ENCODE measurements around the gene GALNT3. TPM values are rescaled to one million over a fixed set of nuclear protein-coding genes. Genes with fewer than 3 reads are reported as not detected.

Gene GALNT3
- total RNA-seq, 4 donors from 2014 or later: 22.2 to 51.3 (median 37.9) TPM

GRCh38 chr2:165810418-165810817 lies 16.4 kb upstream of the GALNT3 start:
- TF ChIP-seq CTCF (IDR thresholded peaks at IDR 0.05) (no peak), POLR2A (IDR thresholded peaks at IDR 0.05) (no peak)
- no peaks in the 10 kb centered on the region for H3K27me3 ChIP-seq
- no peaks in the 10 kb centered on the region for H3K36me3 ChIP-seq
- no peak overlapping the region for H3K27ac ChIP-seq
- no peaks in the 10 kb centered on the region for H3K4me1 ChIP-seq
- H3K4me3 ChIP-seq: no peak overlapping the region
- no peaks in the 10 kb centered on the region for H3K9me3 ChIP-seq
- DNase-seq: no peak

DNA sequence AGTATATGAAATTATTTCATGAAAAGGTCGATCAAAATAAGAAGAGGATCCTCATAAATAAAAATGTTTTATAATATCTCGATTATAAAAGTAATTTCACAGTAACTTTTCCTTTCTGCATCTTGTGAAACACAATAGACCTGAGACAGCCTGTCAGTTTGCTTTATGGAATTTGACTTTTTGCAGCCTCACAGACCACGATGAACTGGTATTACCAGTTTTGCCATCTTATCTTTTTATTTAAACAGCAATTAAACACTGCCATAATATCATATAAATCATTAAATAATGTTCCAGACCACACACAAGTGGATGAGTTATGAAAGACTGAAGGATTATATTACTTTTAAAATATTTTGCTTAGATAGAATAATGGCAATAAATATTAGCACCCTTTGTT lies 10.7 kb upstream of the GALNT3 start:
- Histone ChIP-seq H3K9me3 (no peaks in the 10 kb centered on the region), H3K36me3 (no peaks in the 10 kb centered on the region), H3K4me3 (no peak overlapping the region), H3K27ac (no peak overlapping the region), H3K27me3 (no peaks in the 10 kb centered on the region), H3K4me1 (no peaks in the 10 kb centered on the region)
- DNase-seq: no peak
- no peak for TF ChIP-seq CTCF (IDR thresholded peaks at IDR 0.05)
- no peak for TF ChIP-seq POLR2A (IDR thresholded peaks at IDR 0.05)

DNA sequence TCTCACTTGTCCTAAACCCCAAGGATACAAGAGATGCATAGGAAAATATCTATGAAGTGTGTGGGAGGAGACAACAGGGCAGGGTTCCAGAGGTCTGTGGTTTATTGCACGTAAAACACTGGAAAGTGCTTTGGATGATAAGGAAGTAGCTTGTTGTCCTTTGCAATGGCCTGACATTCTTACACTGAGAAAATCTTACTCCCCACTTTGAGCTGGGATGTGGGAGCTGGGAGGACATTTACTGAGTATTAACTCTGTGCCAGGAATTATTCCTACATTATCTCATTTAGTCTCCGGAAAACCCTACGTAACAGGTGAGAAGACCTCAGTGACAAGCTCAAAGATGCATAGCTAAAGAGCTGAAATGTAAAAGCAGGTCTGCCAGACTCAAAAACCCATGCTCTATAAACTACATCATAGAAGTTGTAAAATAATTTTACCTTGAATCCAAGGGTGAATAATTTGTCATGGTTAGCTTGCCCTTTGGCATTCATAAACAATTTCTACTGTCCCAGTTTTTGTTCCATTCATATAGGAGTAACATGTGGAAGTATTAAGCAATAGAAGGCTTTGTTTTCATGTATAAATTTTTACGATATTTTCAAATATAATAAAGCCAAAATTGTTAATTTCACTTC lies 9.2 kb upstream of the GALNT3 start:
- Histone ChIP-seq H3K9me3 (no peaks in the 10 kb centered on the region), H3K27ac (peak overlapping the region in 2 of 4 donors; percentile 28 to 65), H3K36me3 (no peaks in the 10 kb centered on the region), H3K4me1 (no peaks in the 10 kb centered on the region), H3K4me3 (no peak overlapping the region), H3K27me3 (no peaks in the 10 kb centered on the region)
- no peak for TF ChIP-seq POLR2A (IDR thresholded peaks at IDR 0.05)
- no peak for TF ChIP-seq CTCF (IDR thresholded peaks at IDR 0.05)
- no peak for DNase-seq

- no peaks in the 10 kb centered on the region for H3K36me3 ChIP-seq
- TF ChIP-seq CTCF (IDR thresholded peaks at IDR 0.05): no peak
- no peak for TF ChIP-seq POLR2A (IDR thresholded peaks at IDR 0.05)
These were observed 7.1 kb upstream of the GALNT3 start for GRCh38 chr2:165801176-165801575.

GRCh38 chr2:165796819-165797530 lies 2.9 kb upstream of the GALNT3 start:
- Histone ChIP-seq H3K4me1 (peaks cover 0 to 5% (median 0%) of the 10 kb centered on the region in 4 donors), H3K36me3 (no peaks in the 10 kb centered on the region), H3K27ac (no peak overlapping the region), H3K4me3 (no peak overlapping the region), H3K9me3 (no peaks in the 10 kb centered on the region), H3K27me3 (no peaks in the 10 kb centered on the region)
- DNase-seq: no peak
- TF ChIP-seq POLR2A (IDR thresholded peaks at IDR 0.05) (no peak), CTCF (IDR thresholded peaks at IDR 0.05) (no peak)

More at GRCh38 chr2:165801176-165801575, 7.1 kb upstream of the GALNT3 start:
- H3K4me1 ChIP-seq: no peaks in the 10 kb centered on the region
- no peak for DNase-seq
- no peaks in the 10 kb centered on the region for H3K9me3 ChIP-seq
- H3K4me3 ChIP-seq: no peak overlapping the region
- no peak overlapping the region for H3K27ac ChIP-seq
- no peaks in the 10 kb centered on the region for H3K27me3 ChIP-seq

Measured in Peyer's patch (tissue), 4 donors.